ENCODE data around the gene DUSP2. TPM values are rescaled to one million over a fixed set of nuclear protein-coding genes. Genes with fewer than 3 reads are reported as not detected.

Gene DUSP2
- total RNA-seq, 6 experiments from 2014 or later = 10.1 to 17.9 (median 11.5) TPM

DNA sequence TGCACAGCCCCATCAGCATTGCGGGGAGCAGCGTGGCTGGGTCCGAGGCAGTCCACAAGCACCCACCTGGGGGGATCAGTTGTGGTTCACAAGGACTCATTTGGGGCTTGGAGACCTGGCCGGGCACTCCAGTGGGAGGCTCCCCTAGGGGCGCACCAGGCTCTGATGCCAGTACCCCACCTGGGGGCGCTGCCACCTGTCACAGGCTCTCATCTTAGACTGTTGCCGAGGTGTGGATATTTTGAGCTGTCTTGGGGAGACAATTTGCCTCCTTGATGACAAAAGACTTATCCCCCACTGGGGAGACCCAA, 31.9 kb downstream of the DUSP2 start:
- DNase-seq = no peak
- no peaks in the 10 kb centered on the region for H3K9me3 Mint-ChIP-seq
- peak; percentile 37 for TF ChIP-seq CTCF (IDR thresholded peaks at IDR 0.05)

DNA sequence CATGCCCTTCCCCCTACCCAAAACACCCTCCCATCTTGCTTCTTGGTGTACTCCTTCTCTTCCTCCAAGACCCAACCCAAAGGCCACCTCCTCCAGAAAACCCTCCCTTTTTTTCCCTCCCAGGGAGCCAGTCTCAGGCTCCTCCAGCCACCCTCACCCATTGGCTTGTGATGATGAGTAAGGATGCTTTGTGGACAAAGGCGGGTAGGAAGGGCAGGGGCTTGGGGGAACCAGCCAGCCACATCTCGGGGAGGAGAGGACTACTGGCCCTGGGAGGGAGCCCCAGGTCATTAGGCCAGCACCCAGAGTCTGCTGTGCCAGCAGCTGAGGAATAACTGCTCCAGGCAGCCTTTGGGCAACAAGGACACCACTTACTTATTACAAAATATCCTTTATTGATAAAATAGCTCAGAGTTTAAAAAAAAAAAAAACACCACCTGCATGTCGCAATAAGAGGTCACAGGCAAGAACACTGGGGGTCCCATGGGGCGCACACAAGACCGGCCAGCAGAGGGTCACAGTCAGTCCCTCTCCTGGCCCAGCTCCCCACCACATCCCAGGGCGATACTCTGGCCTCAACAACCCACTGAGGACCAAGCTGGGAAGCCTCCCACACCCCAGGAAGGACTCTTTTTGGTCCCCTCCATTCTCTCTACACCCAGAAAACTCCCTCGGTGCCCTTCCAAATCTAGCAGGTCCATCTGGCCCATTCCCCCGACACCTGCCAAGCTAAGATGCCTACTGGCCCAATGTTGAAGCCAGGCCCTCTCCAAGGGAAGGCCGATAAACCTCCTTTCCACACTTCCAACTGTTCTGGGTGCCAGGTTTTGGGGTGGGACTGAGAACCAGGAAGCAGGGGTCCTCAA, 32.5 kb downstream of the DUSP2 start:
- no peak for TF ChIP-seq CTCF (IDR thresholded peaks at IDR 0.05)
- Mint-ChIP-seq H3K4me3 (no peak overlapping the region), H3K9me3 (no peaks in the 10 kb centered on the region), H3K27ac (no peak overlapping the region), H3K27me3 (ENCODE audit: insufficient read depth) (peaks cover 40% of the 10 kb centered on the region), H3K4me1 (ENCODE audit: low read depth) (peaks cover 10% of the 10 kb centered on the region), H3K36me3 (ENCODE audit: low read depth) (peaks cover 7% of the 10 kb centered on the region)
- DNase-seq = no peak

More for the DNA sequence above, 31.9 kb downstream of the DUSP2 start:
- peaks cover 44% of the 10 kb centered on the region for H3K27me3 Mint-ChIP-seq (ENCODE audit: insufficient read depth)
- no peak overlapping the region for H3K4me3 Mint-ChIP-seq
- H3K36me3 Mint-ChIP-seq (ENCODE audit: low read depth) = peaks cover 7% of the 10 kb centered on the region
- H3K4me1 Mint-ChIP-seq (ENCODE audit: low read depth) = peaks cover 12% of the 10 kb centered on the region
- no peak overlapping the region for H3K27ac Mint-ChIP-seq

DNA sequence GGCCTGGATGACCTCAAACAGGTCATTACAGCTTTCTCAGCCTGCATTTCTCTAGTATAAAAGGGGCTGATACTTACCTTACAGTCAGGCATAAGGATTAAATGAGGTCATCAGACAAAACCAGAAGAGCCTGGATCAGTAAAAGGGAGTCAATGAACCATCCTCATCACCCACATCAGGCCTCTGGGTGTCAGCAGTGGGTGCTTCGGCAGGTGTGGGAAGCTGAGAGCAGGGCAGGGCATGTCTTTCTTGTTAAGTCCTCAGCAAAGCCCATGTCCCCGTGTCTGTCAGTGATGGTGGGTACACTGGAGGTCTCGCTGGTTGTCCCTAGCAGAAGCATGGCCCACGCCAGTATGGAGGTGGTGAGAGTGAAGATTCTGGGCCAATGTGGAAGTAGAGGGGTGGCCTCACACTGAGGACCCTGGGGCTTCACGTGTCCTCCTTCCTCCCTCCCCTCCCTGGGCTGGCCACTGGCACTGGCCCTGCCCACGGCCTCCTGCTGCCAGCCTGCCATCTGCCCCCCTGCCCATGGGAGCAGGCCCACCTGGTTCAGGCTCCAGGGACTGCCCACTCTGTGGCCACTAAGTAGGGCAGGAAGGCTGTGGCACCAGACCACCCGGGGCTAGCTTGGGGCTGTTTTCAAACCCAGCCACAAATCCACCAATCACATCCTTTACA, 33.3 kb downstream of the DUSP2 start:
- H3K4me1 Mint-ChIP-seq (ENCODE audit: low read depth) = peaks cover 4% of the 10 kb centered on the region; the same call in 1 of the 2 replicates
- DNase-seq = no peak
- H3K4me3 Mint-ChIP-seq = no peak overlapping the region
- no peak for TF ChIP-seq CTCF (IDR thresholded peaks at IDR 0.05)
- peaks cover 39% of the 10 kb centered on the region for H3K27me3 Mint-ChIP-seq (ENCODE audit: insufficient read depth)
- H3K36me3 Mint-ChIP-seq (ENCODE audit: low read depth) = peaks cover 7% of the 10 kb centered on the region
- no peaks in the 10 kb centered on the region for H3K9me3 Mint-ChIP-seq
- no peak overlapping the region for H3K27ac Mint-ChIP-seq

GRCh38 chr2:96111257-96111640, 34.0 kb downstream of the DUSP2 start:
- peaks cover 2% of the 10 kb centered on the region; the same call in 1 of the 2 replicates for H3K9me3 Mint-ChIP-seq
- DNase-seq = no peak
- H3K27me3 Mint-ChIP-seq (ENCODE audit: insufficient read depth) = peaks cover 45% of the 10 kb centered on the region
- TF ChIP-seq CTCF (IDR thresholded peaks at IDR 0.05) = no peak
- no peak overlapping the region for H3K27ac Mint-ChIP-seq
- peaks cover 4% of the 10 kb centered on the region; the same call in 1 of the 2 replicates for H3K4me1 Mint-ChIP-seq (ENCODE audit: low read depth)
- no peak overlapping the region for H3K4me3 Mint-ChIP-seq
- H3K36me3 Mint-ChIP-seq (ENCODE audit: low read depth) = peaks cover 7% of the 10 kb centered on the region

DNA sequence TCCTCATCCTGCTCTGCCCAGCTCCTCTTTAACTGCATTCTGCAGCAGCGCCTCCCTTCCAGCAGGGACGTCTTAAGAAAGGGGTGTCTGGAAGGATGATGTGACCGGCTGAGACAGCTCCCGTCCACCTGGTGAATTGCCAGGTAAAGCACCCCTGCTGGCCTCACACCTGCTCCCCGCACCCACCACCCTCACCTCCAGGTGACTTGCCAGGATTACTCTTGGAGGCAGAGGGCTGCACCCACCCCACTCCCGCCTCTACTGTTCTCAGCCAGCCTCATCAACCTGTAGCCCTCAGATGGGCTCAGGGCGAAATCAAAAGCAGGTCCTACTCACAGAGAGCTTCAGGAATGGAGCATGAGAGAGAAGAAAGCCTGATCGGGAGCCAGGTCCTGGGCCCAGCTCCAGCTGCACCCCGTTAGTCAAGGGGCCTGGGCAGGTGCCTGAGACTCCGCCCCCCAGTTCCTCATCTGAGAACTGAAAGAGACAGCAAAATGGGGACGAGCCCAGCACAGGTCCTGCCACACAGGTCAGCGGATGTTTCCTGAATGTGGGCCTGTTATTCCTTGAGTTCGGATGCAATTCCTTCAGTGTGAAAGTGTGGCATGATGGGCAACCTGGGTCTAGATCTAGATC, 34.5 kb downstream of the DUSP2 start:
- Mint-ChIP-seq H3K4me3 (no peak overlapping the region), H3K4me1 (ENCODE audit: low read depth) (peaks cover 4% of the 10 kb centered on the region; the same call in 1 of the 2 replicates), H3K9me3 (peaks cover 7% of the 10 kb centered on the region), H3K36me3 (ENCODE audit: low read depth) (peaks cover 7% of the 10 kb centered on the region), H3K27ac (no peak overlapping the region), H3K27me3 (ENCODE audit: insufficient read depth) (peaks cover 43% of the 10 kb centered on the region)
- DNase-seq = no peak
- no peak for TF ChIP-seq CTCF (IDR thresholded peaks at IDR 0.05)
